HG03460 (cell line): ENCODE results near the gene BTK.
"Not testable (repeated sequence)": the region's sequence is repeated elsewhere in the genome, so short reads cannot be mapped to it uniquely, and the experiment has no call there.

Experiments used
- ATAC-seq: cut with Tn5 transposase; IDR thresholded peaks from one replicate; pipeline ENCODE4 v1.9.1; 2021; ENCODE audit not compliant: unreplicated experiment

The BTK gene

DNA sequence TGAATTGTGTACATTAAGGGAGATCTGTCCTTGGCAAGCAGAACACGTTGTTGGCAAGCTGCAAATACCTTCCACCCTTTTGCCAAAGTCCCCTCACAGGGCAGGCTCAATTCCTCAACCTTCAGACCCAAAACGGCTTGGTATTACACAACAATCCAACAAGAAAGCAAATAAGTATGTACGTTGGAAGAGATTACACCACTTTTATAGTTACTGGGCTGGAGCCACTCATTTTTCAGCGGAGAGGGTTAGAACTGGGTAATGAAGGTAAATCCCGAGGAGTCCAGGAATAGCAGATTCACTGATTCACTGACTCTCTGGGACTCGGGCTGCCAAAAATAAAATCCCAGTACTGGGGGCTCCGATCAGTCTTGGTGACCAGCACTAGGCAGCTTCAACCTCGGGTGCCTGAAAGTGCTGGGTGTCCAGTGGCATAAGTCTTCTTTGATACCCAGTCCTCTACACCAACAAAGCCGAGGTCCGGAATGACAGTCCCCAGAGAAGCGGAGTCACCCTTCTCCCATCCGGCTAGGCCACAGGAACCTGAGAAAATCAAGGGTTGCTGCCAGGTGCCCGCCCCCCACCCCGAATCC is 38.0 kb downstream of the BTK start:
- ATAC-seq = peak; percentile 2

- ATAC-seq = no peak
These were observed 48.2 kb downstream of the BTK start for GRCh38 chrX:101337776-101338271.

- not testable (repeated sequence) for ATAC-seq
These were observed 51.7 kb downstream of the BTK start for GRCh38 chrX:101334310-101334709.

GRCh38 chrX:101326600-101326999 is 59.4 kb downstream of the BTK start:
- not testable (repeated sequence) for ATAC-seq

DNA sequence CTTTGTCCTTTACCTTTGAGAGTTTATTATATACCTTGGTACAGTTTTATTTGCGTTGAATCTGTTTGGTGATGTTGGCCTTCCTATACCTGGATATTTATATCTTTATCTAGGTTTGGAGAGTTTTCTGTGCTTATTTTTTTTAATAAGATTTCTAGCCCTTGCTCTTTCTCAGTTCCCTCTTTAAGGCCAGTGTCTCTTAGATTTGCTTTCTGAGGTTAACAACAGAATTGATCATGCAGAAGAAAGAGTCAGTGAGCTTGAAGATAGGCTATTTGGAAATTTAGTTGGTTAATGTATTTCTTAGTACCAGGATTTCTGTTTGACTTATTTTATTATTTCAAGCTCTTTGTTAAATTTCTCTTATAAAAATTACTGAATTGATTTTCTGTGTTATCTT is 82.2 kb downstream of the BTK start:
- ATAC-seq = no peak
